Limb (tissue), 2 donors: ENCODE results near the gene RAB17.

Experiments
- DNase-seq, 2 donors: peaks; one replicate each; pipeline ENCODE4 v3.0.0-alpha.2; 2016; ENCODE audit errors: extremely low spot score in 2 of 2

Gene RAB17

GRCh38 chr2:237577956-237578870, 12.3 kb downstream of the RAB17 start:
- DNase-seq = no peak

GRCh38 chr2:237577458-237577857, 13.1 kb downstream of the RAB17 start:
- peak in 1 of 2 donors; percentile 23 for DNase-seq

GRCh38 chr2:237576974-237577373, 13.6 kb downstream of the RAB17 start:
- no peak for DNase-seq

- peak in 1 of 2 donors; percentile 28 for DNase-seq
These were observed 14.4 kb downstream of the RAB17 start for GRCh38 chr2:237575869-237576862.

GRCh38 chr2:237574894-237575868, 15.4 kb downstream of the RAB17 start:
- peak in 1 of 2 donors; percentile 55 for DNase-seq

- peak in 1 of 2 donors; percentile 26 for DNase-seq
These were observed 16.1 kb downstream of the RAB17 start for GRCh38 chr2:237574467-237574866.

GRCh38 chr2:237573721-237574415, 16.7 kb downstream of the RAB17 start:
- DNase-seq = no peak

- DNase-seq = peak in 1 of 2 donors; percentile 27
These were observed 17.8 kb downstream of the RAB17 start for GRCh38 chr2:237572742-237573101.

- peak; percentile 88 to 93 for DNase-seq
These were observed 18.4 kb downstream of the RAB17 start for GRCh38 chr2:237572021-237572741.

- no peak for DNase-seq
These were observed 19.0 kb downstream of the RAB17 start for GRCh38 chr2:237571551-237571950.

GRCh38 chr2:237570776-237571335, 19.7 kb downstream of the RAB17 start:
- DNase-seq = peak in 1 of 2 donors; percentile 25

- no peak for DNase-seq
These were observed 20.6 kb downstream of the RAB17 start for GRCh38 chr2:237569896-237570295.

GRCh38 chr2:237569041-237569440, 21.5 kb downstream of the RAB17 start:
- DNase-seq = no peak

GRCh38 chr2:237568121-237568660, 22.3 kb downstream of the RAB17 start:
- DNase-seq = no peak

GRCh38 chr2:237567276-237568029, 23.1 kb downstream of the RAB17 start:
- DNase-seq = no peak

GRCh38 chr2:237566401-237567235, 23.9 kb downstream of the RAB17 start, which contains the start of gene PRLH:
PRLH (plus strand) TSS chr2:237566574; CDS start chr2:237566574, 0 bp downstream.
- no peak for DNase-seq

GRCh38 chr2:237565974-237566373, 24.6 kb downstream of the RAB17 start:
- no peak for DNase-seq
